ENCODE measurements around the gene SPNS1.

DNA sequence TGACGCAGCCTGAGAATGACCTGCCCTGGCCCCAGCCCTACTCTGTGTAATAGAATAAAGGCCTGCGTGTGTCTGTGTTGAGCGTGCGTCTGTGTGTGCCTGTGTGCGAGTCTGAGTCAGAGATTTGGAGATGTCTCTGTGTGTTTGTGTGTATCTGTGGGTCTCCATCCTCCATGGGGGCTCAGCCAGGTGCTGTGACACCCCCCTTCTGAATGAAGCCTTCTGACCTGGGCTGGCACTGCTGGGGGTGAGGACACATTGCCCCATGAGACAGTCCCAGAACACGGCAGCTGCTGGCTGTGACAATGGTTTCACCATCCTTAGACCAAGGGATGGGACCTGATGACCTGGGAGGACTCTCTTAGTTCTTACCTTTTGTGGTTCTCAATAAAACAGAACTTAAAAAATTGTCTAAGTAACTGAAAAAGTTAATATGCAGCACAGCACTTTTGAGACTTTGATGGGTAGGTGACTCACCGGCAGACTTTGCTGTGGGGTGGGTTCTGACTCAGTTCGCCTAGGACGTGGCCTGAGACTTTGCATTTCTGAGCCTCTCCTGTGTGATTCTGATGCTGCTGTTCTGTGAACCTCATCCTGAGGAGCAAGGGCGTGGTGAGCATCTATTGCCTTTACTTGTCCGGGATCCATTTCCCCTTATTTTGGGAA, 15.9 kb downstream of the SPNS1 start:
- TF ChIP-seq POLR2A (IDR thresholded peaks at IDR 0.05): no peak
- TF ChIP-seq, protein P1, sequence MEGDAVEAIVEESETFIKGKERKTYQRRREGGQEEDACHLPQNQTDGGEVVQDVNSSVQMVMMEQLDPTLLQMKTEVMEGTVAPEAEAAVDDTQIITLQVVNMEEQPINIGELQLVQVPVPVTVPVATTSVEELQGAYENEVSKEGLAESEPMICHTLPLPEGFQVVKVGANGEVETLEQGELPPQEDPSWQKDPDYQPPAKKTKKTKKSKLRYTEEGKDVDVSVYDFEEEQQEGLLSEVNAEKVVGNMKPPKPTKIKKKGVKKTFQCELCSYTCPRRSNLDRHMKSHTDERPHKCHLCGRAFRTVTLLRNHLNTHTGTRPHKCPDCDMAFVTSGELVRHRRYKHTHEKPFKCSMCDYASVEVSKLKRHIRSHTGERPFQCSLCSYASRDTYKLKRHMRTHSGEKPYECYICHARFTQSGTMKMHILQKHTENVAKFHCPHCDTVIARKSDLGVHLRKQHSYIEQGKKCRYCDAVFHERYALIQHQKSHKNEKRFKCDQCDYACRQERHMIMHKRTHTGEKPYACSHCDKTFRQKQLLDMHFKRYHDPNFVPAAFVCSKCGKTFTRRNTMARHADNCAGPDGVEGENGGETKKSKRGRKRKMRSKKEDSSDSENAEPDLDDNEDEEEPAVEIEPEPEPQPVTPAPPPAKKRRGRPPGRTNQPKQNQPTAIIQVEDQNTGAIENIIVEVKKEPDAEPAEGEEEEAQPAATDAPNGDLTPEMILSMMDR (IDR thresholded peaks at IDR 0.05): no peak

Data from heart left ventricle (tissue), 13 donors.